GM10266 (cell line): Measurements from ENCODE around the gene CHMP5.

Experiments
- DNase-seq: peaks from one replicate; pipeline ENCODE4 v3.0.0; 2012; ENCODE audit errors: extremely low spot score
- CTCF ChIP-seq: IDR thresholded peaks from 2 replicates; pipeline ENCODE4 v1.5.1; 2012; ENCODE audit warnings: mild to moderate bottlenecking, low read depth; ENCODE audit not compliant: control insufficient read depth, insufficient read depth; ENCODE audit errors: missing control alignments

CHMP5 gene

GRCh38 chr9:33227008-33227398, 37.8 kb upstream of the CHMP5 start:
- no peak for TF ChIP-seq CTCF
- DNase-seq, result no peak

- no peak for DNase-seq
These were observed 37.1 kb upstream of the CHMP5 start for GRCh38 chr9:33227741-33228140.

GRCh38 chr9:33228606-33229005, 36.2 kb upstream of the CHMP5 start:
- DNase-seq, result no peak
- no peak for TF ChIP-seq CTCF

More at GRCh38 chr9:33227741-33228140, 37.1 kb upstream of the CHMP5 start:
- TF ChIP-seq CTCF, result no peak

GRCh38 chr9:33229359-33230114, 35.3 kb upstream of the CHMP5 start:
- TF ChIP-seq CTCF, result no peak
- no peak for DNase-seq

- TF ChIP-seq CTCF, result no peak
- no peak for DNase-seq
These were observed 33.9 kb upstream of the CHMP5 start for GRCh38 chr9:33230756-33231622.

GRCh38 chr9:33231623-33231942, 33.3 kb upstream of the CHMP5 start:
- DNase-seq, result no peak
- no peak for TF ChIP-seq CTCF

- no peak for DNase-seq
- no peak for TF ChIP-seq CTCF
These were observed 32.0 kb upstream of the CHMP5 start for GRCh38 chr9:33232815-33233214.
